Kidney epithelial cell (primary cell): ENCODE results near the gene MTHFD1L. TPM values are rescaled to one million over a fixed set of nuclear protein-coding genes. Genes with fewer than 3 reads are reported as not detected.
A peak's percentile ranks its signal among the peaks of the same experiment; 100 is the strongest.

ENCODE experiments used
- DNase-seq: peaks from one replicate; pipeline ENCODE4 v3.0.0-alpha.2; 2010; ENCODE audit warnings: low read depth
- H3K27me3 ChIP-seq: 2 replicates; pipeline ENCODE4 v1.6.0; 2011; ENCODE audit warnings: low read length; ENCODE audit not compliant: control insufficient read depth, insufficient read depth
- H3K36me3 ChIP-seq: 2 replicates; pipeline ENCODE4 v1.5.1; 2011; ENCODE audit warnings: low read length; ENCODE audit not compliant: control insufficient read depth, insufficient read depth
- H3K4me3 ChIP-seq: 2 replicates; pipeline ENCODE4 v1.5.1; 2011; ENCODE audit warnings: low read depth, mild to moderate bottlenecking, control low read depth, low read length
- total RNA-seq: library from RNA; depleted of rRNA; stranded (reverse); fragments of >200 nt; gene quantifications from 2 replicates; pipeline ENCODE4 v1.2.3, GENCODE V29; 2015
- TF ChIP-seq, protein P1 (sequence below): IDR thresholded peaks from 2 replicates; pipeline ENCODE4 v1.5.1; 2011; ENCODE audit warnings: mild to moderate bottlenecking, moderate library complexity, low read length, control low read depth, inconsistent platforms; ENCODE audit not compliant: insufficient read depth, poor library complexity, severe bottlenecking

The MTHFD1L gene
- total RNA-seq, 1 donor from 2014 or later, result 116 TPM

DNA sequence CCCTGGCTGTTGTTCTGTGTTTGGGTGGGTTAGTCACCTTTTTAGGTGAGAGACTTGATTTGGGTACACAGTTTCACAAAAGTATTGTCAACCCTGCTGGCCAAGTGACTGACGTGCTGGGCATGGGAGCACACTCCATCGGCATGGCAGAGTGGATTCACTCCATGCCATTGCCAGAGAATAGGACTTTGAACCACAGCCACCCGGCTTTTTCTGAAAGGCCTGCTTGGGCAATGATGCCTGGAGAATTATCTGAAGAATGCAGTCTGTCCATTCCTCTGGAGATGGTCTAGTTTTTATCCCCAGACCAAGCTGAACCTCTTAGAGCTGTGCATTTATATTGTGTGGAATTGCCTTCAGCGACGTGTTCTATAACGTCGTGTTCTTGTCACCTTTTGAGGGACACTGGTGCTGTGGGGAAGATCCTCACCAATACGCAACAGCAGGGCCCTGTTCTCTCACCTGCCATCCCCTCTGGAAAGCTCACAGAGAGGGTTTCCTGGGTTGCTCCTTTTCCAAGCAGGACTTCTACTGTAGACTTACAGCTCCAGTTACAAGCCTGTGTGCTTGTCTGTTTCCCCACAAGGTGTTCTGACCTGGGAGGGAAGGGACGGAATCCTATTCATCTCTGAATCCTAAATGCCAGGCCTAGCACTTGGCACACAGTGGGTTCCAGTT, 190.9 kb downstream of the MTHFD1L start:
- TF ChIP-seq, protein P1, sequence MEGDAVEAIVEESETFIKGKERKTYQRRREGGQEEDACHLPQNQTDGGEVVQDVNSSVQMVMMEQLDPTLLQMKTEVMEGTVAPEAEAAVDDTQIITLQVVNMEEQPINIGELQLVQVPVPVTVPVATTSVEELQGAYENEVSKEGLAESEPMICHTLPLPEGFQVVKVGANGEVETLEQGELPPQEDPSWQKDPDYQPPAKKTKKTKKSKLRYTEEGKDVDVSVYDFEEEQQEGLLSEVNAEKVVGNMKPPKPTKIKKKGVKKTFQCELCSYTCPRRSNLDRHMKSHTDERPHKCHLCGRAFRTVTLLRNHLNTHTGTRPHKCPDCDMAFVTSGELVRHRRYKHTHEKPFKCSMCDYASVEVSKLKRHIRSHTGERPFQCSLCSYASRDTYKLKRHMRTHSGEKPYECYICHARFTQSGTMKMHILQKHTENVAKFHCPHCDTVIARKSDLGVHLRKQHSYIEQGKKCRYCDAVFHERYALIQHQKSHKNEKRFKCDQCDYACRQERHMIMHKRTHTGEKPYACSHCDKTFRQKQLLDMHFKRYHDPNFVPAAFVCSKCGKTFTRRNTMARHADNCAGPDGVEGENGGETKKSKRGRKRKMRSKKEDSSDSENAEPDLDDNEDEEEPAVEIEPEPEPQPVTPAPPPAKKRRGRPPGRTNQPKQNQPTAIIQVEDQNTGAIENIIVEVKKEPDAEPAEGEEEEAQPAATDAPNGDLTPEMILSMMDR, result no peak
- no peak for DNase-seq
- Histone ChIP-seq H3K4me3 (no peak overlapping the region), H3K36me3 (no peaks in the 10 kb centered on the region), H3K27me3 (no peaks in the 10 kb centered on the region)

DNA sequence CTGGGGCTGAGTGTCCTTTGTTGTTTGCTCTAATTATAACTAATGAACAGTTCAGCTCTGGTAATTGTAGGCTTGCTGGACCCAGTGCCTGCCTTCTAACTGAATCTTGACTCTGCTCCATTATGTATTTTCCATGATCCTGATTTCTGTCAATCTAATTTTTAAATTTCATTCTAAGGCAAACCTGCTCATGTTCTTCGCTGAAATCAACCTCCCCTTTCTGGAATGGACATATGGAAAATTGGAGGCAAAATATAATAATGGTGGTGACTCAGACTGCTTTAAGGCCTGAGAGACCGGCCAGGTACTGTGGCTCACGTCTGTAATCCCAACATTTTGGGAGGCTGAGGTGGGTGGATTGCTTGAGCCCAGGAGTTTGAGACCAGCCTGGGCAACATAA, 191.6 kb downstream of the MTHFD1L start:
- DNase-seq, result no peak
- Histone ChIP-seq H3K36me3 (no peaks in the 10 kb centered on the region), H3K27me3 (no peaks in the 10 kb centered on the region), H3K4me3 (no peak overlapping the region)
- TF ChIP-seq, protein P1, result no peak

DNA sequence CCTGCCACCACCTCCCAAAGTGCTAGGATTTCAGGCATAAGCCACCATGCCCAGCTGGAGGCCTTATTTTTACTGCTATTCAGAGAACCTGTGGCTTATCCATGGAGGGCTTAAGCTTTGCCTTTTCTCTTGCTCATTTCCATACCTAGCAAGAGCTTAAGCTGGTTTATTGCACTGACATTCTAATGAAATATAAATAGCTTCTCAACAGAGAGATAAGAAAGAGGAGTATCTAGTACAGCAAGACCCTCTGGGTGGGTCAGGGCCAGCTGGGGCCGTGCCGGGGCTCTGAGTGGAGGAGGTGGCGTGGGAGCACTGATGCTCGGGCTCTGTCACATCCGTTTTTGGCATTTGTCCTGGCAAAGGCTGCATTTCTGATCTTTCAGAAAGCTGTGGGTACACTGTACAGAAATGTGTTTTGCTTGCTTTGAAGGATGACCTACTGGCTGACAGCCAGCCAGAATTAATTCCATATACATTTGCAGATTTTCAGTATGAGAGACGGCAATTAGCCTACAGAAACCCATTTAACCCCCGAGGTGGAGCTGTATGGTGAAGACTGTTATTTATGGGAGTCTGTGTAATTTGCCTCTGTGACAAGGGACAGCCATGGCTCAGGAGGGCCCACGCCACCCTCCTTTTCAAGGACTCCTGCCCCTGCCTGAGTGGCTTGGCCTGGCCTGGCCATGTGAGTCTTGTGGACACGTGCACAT, 192.7 kb downstream of the MTHFD1L start:
- TF ChIP-seq, protein P1, result no peak
- no peak for DNase-seq
- H3K36me3 ChIP-seq, result no peaks in the 10 kb centered on the region
- H3K4me3 ChIP-seq, result no peak overlapping the region
- no peaks in the 10 kb centered on the region for H3K27me3 ChIP-seq

DNA sequence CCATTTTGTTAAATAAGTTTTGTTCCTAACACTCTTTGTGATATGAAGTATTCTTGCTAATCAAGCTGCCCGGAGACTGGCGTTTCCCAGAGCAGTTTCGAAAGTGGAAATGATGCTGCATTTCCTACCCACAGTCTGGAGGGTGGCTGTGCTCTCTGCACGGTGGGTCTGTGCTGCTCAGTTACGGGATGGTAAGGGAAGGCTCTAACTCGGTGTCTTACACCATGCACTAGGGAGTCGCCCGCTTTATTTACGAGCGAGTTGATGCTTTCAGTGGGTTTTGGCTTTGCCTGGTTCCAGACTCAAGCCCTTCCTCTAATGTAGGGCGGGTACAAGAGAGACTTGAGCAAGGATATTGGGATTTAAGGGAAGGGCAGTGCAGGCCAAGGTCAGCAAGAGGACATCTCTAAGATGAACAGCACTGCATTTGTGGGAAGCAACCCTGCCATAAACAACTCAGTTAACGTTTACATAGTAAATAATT, 194.2 kb downstream of the MTHFD1L start:
- no peak for DNase-seq
- no peaks in the 10 kb centered on the region for H3K27me3 ChIP-seq
- H3K4me3 ChIP-seq, result no peak overlapping the region
- H3K36me3 ChIP-seq, result no peaks in the 10 kb centered on the region
- TF ChIP-seq, protein P1, result no peak

DNA sequence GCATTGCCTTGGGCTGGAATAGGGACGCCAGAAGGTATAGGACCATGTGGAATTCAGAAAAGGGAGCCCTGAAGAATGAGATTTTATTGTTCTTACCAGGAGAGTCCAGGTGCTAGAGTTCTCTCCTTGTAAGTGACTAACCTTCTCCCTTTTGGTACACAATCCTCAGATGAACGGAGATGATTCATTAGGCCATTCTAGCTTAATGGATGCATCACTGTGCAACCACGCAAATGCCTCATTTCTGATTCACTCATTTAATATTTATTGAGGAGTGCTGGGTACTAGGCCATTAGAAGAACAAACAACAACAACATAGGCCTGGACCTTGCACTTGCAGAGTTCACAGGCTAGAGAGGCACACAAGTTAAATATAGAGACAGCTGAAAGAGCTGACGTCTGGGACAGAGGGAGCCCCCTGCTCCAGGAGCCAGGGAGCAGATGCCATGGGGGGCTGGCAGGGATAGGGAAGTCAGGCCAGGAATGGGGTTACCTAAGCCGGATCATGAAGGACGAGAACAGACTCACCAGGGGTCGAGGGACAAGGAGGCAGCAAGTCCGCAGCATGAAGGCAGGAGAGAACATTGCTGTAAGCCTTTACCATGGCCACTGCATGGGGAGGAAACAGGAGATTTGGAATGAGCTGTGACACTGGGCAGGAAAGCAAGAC, 194.7 kb downstream of the MTHFD1L start:
- DNase-seq, result peak; percentile 97
- H3K27me3 ChIP-seq, result no peaks in the 10 kb centered on the region
- no peak overlapping the region for H3K4me3 ChIP-seq
- TF ChIP-seq, protein P1, result no peak
- no peaks in the 10 kb centered on the region for H3K36me3 ChIP-seq
